ENCODE measurements around the gene NDUFV2.
"Not testable (repeated sequence)": the region's sequence is repeated elsewhere in the genome, so short reads cannot be mapped to it uniquely, and the experiment has no call there.

GRCh38 chr18:9162663-9163062 lies 60.2 kb downstream of the NDUFV2 start:
- not testable (repeated sequence) for TF ChIP-seq CTCF (conservative IDR thresholded peaks at IDR 0.05); EZH2 (IDR thresholded peaks at IDR 0.05; ENCODE audit: low read depth)

All from PC-9 (cell line).